ENCODE results near the gene SPDYC.

DNA sequence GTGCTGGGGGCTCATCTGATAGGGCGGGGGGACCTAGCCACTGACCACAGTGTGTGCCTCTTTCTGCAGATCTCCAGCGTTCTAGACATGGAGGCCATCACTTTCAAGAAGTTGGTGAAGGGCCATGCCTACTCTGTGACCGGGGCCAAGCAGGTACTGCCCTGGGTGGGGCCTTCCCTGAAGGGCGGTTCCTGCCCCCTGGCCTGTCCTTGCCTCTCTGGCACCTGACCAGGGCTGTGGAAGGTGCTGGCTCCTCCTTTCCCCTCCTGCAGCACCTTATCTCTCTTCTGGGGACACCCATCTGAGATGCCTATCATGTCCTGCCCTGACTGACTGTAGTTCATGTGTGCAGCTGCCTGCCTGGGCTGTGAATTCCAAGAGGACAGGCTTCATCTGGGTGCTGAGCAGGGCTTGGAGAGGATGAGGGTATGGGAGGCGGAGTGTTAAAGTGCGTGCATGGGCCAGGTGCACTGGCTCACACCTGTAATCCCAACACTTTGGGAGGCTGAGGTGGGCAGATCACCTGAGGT lies 17.2 kb downstream of the SPDYC start:
- TF ChIP-seq, protein P1, sequence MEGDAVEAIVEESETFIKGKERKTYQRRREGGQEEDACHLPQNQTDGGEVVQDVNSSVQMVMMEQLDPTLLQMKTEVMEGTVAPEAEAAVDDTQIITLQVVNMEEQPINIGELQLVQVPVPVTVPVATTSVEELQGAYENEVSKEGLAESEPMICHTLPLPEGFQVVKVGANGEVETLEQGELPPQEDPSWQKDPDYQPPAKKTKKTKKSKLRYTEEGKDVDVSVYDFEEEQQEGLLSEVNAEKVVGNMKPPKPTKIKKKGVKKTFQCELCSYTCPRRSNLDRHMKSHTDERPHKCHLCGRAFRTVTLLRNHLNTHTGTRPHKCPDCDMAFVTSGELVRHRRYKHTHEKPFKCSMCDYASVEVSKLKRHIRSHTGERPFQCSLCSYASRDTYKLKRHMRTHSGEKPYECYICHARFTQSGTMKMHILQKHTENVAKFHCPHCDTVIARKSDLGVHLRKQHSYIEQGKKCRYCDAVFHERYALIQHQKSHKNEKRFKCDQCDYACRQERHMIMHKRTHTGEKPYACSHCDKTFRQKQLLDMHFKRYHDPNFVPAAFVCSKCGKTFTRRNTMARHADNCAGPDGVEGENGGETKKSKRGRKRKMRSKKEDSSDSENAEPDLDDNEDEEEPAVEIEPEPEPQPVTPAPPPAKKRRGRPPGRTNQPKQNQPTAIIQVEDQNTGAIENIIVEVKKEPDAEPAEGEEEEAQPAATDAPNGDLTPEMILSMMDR (IDR thresholded peaks at IDR 0.05; ENCODE audit: low read depth, low read length): no peak
- TF ChIP-seq POLR2A (IDR thresholded peaks at IDR 0.05; ENCODE audit: extremely low read depth, insufficient read length): no peak
- TF ChIP-seq MYC (IDR thresholded peaks at IDR 0.05; ENCODE audit: low read depth, low read length): no peak
- TF ChIP-seq, protein P2, sequence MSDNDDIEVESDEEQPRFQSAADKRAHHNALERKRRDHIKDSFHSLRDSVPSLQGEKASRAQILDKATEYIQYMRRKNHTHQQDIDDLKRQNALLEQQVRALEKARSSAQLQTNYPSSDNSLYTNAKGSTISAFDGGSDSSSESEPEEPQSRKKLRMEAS (IDR thresholded peaks at IDR 0.05; ENCODE audit: low read depth, low read length): no peak

Data from NB4 (cell line).